Fibroblast of upper back skin (primary cell): ENCODE measurements around the gene WDR83.
A peak's percentile ranks its signal among the peaks of the same experiment; 100 is the strongest.
"Not testable (repeated sequence)": the region's sequence is repeated elsewhere in the genome, so short reads cannot be mapped to it uniquely, and the experiment has no call there.

ENCODE experiments used
- DNase-seq: peaks from one replicate; pipeline ENCODE4 v3.0.0-alpha.2; 2013

WDR83 gene, protein sequence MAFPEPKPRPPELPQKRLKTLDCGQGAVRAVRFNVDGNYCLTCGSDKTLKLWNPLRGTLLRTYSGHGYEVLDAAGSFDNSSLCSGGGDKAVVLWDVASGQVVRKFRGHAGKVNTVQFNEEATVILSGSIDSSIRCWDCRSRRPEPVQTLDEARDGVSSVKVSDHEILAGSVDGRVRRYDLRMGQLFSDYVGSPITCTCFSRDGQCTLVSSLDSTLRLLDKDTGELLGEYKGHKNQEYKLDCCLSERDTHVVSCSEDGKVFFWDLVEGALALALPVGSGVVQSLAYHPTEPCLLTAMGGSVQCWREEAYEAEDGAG

DNA sequence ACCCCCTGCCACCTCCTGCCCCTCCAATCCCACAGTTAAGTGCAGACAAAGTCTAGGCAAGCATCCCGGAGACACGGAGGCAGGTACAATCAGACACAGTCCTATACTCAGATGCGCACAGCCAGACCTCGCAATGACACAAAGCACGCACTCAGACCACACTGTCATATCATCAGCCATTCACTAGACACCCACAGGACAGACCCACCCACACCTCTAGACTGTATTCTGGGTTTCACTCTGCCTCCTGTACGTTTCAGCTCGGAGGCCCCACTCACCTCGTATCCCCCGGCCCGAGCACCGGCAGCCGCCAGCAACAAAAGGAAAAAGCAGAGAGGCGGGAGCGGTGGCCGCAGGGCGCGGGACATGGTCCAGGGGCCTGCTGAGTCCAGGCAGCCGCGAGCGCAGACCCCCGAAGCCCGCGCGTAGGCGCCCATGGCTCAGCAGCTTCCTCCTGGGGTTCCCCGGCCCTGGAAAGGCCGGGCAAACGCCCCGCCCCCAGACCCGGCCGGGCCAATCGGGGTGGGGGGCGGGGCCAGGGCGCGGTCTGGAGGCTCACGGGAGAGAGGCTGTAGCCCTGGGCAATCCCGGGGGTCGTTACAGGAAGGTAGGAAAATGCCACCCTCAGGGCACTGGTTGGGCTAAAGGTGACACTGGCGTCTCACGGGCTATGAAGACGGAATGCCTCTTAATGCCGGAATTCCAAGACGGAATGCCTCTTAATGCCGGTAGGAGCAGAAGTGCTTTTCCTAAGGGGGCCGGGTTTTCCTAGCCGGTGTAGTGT, at the start of gene WDR83, which contains the start of gene MAN2B1:
WDR83 (plus strand) TSS at position 543 of the 784 bp plus-strand sequence. CDS start 2,984 bp downstream, outside the sequence.
MAN2B1 (minus strand) TSS at position 478 of the 784 bp plus-strand sequence; CDS start at position 437, 41 bp downstream.
- peak; percentile 62 for DNase-seq

DNA sequence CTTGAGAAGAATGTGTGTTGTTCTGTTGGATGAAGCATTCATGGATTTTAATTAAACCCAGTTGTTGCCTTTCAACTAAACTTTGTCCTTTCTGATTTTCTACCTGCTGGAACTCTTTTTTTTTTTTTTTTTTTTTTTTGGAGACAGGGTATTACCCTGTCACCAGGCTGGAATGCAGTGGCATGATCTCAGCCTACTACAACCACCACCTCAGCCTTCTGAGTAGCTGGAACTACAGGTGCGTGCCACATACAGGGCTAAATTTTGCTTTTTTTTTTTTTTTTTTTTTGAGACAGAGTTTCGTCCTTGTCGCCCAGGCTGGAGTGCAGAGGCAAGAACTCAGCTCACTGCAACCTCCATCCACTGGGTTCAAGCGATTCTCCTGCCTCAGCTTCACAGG, 49.0 kb upstream of the WDR83 start:
- DNase-seq, result no peak

DNA sequence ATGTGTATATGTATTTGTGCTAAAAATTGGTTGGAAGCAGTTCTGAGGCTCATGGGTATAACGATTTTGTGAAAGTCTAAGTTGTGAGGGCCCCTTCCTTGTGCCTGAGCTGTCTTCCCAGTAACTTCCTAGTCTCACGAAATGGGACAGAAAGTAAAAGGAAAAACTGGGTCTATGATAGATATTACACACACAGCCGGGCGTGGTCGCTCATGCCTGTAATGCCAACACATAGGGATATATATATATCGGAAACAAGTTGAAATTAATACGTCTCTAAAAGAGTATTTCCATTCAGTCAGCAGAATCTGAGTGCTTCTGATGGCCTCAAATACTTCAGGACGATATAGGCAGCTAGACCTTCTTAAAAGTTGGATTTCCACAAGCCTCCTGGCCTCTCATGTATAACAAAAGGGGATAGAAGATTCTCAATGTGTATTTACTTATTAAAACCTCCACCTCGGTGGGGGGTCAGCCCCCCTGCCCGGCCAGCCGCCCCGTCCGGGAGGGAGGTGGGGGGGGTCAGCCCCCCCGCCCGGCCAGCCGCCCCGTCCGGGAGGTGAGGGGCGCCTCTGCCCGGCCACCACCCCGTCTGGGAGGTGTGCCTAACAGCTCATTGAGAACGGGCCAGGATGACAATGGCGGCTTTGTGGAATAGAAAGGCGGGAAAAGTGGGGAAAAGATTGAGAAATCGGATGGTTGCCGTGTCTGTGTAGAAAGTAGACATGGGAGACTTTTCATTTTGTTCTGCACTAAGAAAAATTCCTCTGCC, 45.2 kb upstream of the WDR83 start:
- DNase-seq, result not testable (repeated sequence)

DNA sequence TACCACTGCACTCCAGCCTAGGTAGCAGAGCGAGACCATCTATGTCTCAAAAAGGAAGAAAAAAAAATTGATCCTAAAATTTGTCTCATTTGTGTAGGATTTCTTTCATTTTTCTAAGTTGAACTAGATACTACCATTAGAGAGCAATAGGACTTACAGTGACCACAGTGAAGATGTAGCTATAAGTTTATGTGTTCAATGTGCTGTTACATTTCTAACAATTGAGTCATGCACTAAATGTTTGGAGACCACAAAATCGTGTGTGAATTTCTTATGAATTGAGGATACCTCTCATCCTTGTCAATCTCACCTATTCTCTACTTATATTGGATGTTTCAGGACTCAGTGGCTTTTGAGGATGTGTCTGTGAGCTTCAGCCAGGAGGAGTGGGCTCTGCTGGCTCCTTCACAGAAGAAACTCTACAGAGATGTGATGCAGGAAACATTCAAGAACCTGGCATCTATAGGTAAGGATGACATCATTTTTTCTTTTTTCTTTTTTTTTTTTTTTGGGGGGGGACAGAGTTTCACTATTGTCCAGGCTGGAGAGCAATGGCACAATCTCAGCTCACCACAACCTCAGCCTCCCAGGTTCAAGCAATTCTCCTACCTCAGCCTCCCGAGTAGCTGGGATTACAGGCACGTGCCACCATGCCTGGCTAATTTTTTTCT, 43.1 kb upstream of the WDR83 start:
- peak; percentile 19 for DNase-seq

DNA sequence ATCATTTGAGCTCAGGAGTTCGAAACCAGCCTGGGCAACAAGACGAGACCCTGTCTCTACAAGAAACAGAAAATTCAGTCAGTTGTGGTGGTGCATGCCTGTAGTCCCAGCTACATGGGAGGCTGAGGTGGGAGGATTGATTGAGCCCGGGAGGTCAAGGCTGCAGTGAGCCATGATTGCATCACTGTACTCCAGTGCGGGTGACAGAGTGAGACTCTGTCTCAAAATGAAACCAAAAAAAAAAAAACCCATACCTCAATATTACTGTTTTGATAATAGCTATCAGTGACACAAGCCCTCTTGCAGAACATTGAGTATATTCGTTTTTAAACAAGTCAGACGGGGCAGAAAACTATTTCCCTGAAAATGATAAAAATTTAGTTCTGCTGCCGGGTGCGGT, 39.6 kb upstream of the WDR83 start:
- no peak for DNase-seq

DNA sequence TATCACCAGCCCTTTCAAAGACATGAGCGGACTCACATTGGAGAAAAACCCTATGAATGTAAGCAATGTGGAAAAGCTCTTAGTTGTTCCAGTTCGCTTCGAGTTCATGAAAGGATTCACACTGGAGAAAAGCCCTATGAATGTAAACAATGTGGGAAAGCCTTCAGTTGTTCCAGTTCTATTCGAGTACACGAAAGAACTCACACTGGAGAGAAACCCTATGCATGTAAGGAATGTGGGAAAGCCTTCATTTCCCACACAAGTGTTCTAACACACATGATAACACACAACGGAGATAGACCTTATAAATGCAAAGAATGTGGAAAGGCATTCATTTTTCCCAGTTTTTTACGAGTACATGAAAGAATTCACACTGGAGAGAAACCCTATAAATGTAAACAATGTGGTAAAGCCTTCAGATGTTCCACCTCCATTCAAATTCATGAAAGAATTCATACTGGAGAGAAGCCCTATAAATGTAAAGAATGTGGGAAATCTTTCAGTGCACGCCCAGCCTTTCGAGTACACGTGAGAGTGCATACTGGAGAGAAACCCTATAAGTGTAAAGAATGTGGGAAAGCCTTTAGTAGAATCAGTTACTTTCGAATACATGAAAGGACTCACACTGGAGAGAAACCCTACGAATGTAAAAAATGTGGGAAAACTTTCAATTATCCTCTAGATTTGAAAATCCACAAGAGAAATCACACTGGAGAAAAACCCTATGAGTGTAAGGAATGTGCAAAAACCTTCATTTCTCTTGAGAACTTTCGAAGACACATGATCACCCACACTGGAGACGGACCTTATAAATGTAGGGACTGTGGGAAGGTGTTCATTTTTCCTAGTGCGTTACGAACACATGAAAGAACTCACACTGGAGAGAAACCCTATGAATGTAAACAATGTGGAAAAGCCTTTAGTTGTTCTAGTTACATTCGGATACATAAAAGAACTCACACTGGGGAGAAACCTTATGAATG, 38.3 kb upstream of the WDR83 start:
- peak; percentile 7 for DNase-seq

DNA sequence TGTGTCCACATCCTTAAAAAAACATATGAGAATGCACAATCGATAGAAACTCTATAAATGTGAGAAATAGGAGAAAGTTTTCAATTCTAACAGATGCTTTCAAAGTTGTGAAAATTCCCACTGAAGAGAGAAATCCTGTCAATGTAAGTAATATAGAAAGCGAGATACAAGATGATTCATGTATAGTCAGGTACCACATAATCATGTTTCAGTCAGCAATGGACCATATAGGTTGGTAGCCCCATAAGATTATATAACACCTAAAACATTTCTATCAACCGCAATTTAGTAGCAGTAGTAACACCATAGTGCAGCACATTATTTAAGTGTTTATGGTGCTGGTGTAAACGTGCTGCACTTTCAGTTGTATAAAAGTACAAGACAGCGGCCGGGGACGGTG, 37.4 kb upstream of the WDR83 start:
- no peak for DNase-seq

DNA sequence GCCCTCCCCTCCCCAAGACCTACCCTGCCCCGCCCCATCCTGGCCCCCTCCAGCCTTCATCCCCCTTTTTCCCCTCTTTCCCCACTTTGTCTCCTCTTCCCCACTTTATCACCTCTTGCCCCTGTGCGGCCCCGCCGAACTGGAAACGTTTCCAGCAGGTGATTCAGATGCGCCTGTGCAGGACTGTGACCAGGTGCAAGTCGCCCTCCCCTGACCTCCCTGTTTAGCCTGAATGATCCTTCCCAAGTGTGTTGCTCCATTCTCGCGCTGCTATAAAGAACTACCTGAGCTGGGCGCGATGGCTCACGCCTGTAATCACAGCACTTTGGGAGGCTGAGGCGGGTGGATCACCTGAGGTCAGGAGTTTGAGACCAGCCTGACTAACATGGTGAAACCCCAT, 30.0 kb upstream of the WDR83 start:
- DNase-seq, result no peak

DNA sequence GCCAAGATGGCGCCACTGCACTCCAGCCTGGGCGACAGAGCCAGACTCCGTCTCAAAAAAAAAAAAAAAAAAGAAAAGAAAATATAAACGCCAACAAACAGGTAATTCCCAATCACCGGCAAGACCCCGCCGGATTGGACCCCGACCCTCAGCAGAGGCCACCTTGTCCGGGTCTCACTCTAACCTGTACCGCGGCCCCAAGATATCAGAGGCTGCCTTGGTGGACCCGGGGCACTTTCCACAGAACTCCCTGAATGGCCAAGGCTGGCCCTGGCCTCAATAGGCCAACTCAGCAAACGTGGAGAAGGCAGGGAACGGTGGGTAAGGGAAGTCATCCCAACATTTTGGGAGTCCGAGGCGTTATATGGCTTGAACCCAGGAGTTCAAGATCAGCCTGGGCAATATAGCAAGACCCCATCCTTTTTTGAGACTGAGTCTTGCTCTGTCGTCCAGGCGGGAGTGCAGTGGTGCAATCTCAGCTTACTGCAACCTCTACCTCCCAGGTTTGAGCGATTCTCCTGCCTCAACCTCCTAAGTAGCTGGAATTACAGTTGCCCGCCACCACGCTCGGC, 27.9 kb upstream of the WDR83 start:
- no peak for DNase-seq

DNA sequence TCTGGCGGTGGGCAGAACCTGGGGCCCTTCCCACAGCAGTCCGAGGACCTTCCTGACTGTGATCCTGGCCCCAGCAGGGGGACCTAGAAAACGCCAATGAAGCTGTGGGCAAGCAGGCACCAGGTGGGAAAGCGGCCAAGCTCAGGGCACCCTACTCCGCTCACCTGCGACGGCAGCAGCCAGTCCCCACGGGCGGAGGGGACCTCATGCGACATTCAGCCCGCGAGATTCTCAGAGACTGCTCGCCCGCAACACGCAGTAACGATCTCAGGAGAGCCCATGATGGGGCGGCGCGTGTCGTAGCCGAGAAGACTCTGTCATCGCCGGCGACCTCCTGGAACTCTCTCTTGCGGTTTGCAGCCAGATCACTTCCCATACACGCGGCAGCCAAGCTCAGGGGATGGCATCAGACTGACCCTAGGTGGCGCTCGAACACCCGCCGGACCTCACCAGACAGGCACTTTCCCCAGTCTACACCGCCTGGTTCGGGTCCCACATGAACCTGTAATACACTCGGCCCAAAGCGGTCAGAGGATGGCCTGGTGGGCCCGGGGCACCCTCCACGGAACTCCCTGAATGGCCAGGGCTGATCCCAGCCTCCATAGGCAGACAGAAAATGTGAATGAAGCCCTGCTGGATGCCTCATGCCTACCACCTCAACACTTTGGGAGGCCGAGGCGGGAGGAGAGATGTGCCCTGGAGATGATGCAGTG, 26.6 kb upstream of the WDR83 start:
- peak; percentile 70 for DNase-seq

DNA sequence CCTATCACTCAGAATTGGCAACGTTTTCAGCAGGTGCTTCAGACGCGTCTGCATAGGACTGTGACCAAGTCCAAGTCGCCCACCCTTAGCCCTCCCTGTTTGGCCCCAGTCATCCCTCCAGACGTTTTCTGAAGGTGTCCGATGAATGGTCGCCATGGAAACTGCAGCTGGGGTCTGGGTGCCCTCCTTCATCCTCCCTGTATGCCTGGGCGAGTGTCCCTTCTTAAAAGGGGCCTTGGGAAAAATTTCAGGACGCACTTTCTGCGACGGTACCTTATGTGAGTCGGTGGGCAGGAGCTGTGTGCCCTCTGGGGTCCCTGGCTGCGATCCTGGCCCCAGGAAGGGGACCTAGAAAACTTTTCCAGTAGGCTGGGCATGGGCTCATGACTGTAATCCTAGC, 25.2 kb upstream of the WDR83 start:
- no peak for DNase-seq

DNA sequence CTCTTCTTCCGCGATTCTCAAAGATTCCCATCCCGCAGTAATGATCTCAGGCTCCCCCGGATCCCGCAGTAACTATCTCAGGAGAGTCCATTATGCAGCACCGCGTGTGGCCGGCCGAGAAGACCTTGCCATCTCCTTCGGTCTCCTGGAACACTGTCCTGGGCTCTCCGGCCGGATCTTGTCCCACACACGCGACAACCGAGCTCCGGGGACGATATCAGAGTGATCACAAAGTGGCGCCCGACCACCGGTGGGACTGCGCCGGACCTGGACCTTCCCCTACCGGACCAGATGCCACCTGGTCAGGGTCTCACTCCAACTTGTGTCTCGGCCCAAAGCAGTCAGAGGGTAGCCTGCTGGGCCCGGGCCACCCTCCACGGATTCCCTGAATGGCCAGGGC, 24.1 kb upstream of the WDR83 start:
- no peak for DNase-seq

DNA sequence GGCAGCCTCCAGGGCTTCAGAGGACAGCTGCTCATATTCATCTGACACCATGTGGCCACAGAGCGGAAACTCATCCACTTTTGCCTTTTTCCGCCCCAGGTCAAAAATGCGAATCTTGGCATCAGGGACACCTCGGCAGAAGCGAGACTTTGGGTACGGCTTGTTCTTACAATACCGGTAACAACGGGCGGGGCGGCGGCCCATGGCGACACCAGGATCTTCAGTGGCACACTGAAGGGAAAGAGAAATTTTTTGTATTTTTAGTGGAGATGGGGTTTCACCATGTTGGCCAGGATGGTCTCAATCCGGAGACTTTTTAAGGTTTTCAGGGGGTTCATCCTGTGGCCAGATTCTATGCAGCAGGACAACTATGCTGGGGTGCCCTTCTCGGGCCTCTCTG, 22.9 kb upstream of the WDR83 start:
- DNase-seq, result not testable (repeated sequence)

DNA sequence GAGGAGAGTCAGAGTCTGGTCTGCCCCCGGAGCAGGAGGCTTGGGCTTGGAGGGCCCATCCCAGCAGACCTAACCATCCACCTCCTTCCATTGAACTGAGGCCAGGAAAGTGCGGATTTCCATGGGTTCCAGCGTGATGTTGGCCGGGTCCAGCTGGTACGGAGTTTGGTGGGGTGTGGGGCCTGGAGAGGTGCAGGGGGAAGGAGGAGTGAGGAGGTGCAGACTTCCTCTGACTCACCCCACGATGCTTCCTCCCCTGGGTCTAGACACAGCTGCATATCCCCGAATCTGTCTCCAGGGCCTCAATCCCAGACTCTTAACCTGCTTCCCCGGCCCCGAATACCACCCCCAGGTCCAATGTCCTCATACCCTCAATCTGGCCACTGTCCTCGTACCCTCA, 20.1 kb upstream of the WDR83 start:
- DNase-seq, result no peak

DNA sequence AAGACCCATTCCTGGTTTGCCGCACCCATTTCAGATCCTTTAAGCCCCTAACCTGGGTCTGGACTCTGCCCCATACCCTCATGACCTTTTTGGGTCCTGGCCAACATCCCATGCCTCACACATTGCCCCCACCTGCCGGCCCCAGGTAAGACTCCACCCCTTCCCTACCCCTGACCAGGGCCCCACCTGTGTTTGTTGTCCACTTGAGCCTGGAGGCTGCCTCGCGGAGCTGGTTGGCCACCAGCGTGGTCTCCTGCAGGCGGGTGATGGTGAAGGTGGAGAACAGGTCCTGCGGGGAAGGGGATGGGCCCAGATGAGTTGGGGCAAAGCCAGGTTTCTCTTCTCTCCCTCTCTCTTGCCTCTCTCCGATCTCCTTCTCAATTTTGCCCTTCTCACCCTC, 19.6 kb upstream of the WDR83 start:
- no peak for DNase-seq

DNA sequence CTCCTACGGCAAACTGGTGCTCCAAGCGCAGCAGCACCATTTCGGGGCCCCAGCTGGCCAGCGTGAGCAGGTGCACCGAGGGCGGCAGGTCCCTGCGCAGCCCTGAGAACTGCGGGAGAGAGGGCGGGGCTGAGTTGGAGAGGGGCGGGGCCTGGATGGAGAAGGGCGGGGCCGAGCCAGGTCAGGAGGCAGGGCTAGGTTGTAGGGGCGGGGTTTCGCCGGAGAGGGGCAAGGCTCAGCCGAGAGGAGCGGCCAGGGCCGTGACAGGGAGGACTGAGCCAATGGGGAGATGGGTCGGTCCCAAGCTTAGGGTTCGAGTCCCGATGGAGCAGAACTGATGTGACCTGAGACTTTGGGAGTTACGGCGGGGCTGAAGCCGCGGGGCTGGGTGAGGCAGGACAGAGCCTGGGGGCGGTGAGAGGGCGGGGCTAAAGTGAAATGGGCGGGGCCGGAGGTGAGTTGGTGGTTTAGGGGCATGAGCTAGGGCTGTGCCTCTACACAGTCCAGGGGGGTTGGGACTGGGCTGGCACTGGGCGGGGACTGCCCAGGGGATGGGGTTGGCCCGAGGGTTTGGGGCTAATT, 19.0 kb upstream of the WDR83 start:
- DNase-seq, result peak; percentile 11

DNA sequence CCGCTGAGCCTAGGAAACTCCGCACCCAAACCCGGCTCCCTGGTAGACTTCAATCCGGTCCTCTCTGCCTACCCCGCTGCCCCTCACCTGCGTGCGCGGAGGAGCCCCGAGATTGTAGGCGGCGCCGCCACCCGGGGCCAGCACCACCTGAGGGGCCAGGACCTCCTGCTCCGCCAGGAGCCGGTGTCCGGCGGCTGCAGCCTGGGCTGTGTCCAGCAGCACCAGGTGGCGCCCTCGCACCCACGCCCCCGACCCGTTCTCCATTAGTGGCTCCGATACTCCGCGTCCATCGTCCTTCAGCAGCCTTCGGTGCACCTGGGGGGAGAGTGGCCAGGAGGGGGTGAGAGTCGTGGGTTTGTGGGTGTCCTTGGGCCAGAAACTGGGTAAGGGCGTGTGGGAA, 18.5 kb upstream of the WDR83 start:
- no peak for DNase-seq

DNA sequence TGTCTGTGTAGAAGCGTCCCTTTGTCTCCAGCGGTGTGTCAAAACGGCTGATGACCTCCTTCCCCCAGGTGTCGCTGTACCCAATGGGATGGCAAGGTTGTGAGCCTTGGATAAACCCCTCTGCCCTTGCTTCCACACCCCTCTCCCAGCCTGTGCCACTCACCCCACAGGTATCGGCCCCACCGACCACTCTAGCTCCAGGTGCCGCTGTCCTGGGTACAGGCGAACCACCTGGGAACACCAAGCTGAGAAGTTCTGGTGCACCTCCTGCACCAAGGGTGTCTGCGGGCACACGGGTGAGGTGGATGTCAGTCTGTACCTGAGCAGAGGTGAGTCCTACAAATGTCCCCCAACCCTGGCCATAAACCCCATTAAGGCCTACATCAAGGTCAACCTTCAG, 16.7 kb upstream of the WDR83 start:
- DNase-seq, result no peak

DNA sequence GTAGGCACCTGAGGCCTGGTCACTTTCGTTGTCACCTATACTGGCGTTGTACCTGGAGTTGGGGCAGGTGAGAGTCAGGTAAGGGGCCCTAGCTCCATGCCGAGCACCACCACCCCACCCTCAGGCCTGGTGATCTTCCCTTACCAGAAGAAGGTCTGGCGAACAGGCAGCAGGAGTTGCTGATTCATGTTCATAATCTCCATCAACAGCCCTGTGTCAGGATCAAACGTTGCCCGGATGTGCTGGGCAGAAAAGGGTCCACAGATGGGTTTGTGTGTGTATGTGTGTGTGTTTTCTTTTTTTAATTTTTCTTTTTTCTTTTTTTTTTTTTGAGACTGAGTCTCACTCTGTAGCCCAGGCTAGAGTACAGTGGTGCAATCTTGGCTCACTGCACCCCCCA, 14.4 kb upstream of the WDR83 start:
- no peak for DNase-seq

DNA sequence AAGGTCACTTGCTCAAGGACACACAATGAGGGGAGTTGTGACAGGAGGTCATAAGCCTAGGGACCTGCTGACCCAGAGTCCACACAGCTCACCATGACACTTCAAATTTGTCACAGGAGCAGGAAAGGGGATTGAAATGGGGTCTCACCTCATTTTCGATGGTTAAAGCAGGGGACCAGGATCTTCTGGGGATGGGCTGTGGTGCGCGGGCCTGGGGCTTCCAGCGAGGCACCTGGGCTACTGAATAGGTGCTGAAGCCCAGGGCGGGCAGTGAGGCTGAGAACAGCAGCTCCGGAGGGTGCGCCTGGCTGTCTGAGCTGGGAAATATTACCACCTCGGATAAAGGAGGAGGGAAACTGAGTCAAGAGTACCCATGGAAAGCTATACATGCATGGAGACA, 11.1 kb upstream of the WDR83 start:
- no peak for DNase-seq
